HL-60 (cell line): ENCODE measurements around the gene CAV1.

Source experiments
- CTCF ChIP-seq: IDR thresholded peaks from one replicate; pipeline ENCODE4 v1.5.1; 2011; ENCODE audit warnings: low read length, control low read depth, inconsistent platforms; ENCODE audit not compliant: insufficient read depth
- GABPA ChIP-seq: IDR thresholded peaks from 2 replicates; pipeline ENCODE4 v1.6.1; 2012; ENCODE audit warnings: low read depth
- POLR2AphosphoS5 ChIP-seq: IDR thresholded peaks from 2 replicates; pipeline ENCODE4 v1.6.1; 2012; ENCODE audit warnings: low read depth
- REST ChIP-seq: IDR thresholded peaks from 2 replicates; pipeline ENCODE4 v1.6.1; 2012; ENCODE audit warnings: low read depth; ENCODE audit not compliant: insufficient replicate concordance
- SPI1 ChIP-seq: IDR thresholded peaks from 2 replicates; pipeline ENCODE4 v1.6.1; 2012; ENCODE audit warnings: low read depth, mild to moderate bottlenecking, borderline replicate concordance

GRCh38 chr7:116517626-116518025 is 7.2 kb upstream of the CAV1 start:
- TF ChIP-seq POLR2AphosphoS5 (no peak), CTCF (no peak), GABPA (no peak), REST (no peak), SPI1 (no peak)
